Caco-2 (cell line): ENCODE measurements around the gene SMC3. TPM values are rescaled to one million over a fixed set of nuclear protein-coding genes. Genes with fewer than 3 reads are reported as not detected.

Source experiments
- BruUV-seq: library from RNA; stranded (reverse); fragments of 400-500 nt; replicated peaks from 2 replicates; lab custom pipeline; 2021; lab: Mats Ljungman, UMichigan
- CTCF ChIA-PET: fragments of 300-600 bp; sonication (Branson Sonifier 250); formaldehyde crosslinking; loops from one replicate; lab custom pipeline; 2022; ENCODE audit warnings: antibody characterized with exemption; lab: Charles Lee
- POLR2A ChIA-PET: fragments of 300-600 bp; sonication (Branson Sonifier 250); formaldehyde crosslinking; loops from one replicate; lab custom pipeline; 2022; ENCODE audit warnings: antibody characterized with exemption; lab: Charles Lee
- DNase-seq, 2 experiments: peaks; one replicate each; pipeline versions ENCODE4 v3.0.0 to v3.0.0-alpha.2; 2020 to 2022
- H3K27me3 ChIP-seq: replicated peaks from 2 replicates; pipeline ENCODE4 v1.6.0; 2011; ENCODE audit warnings: low read length; ENCODE audit not compliant: control insufficient read depth, insufficient read depth
- H3K36me3 ChIP-seq: 2 replicates; pipeline ENCODE4 v1.5.1; 2011; ENCODE audit warnings: low read length; ENCODE audit not compliant: control insufficient read depth, insufficient read depth
- H3K4me1 ChIP-seq: fragments of 250-450 bp; sonication (Bioruptor Pico); 2 replicates; pipeline ENCODE4 v1.5.1; 2020; ENCODE audit warnings: mild to moderate bottlenecking
- H3K4me3 ChIP-seq: 2 replicates; pipeline ENCODE4 v1.5.1; 2011; ENCODE audit warnings: low read depth, mild to moderate bottlenecking, control low read depth, low read length
- H3K9me3 ChIP-seq: fragments of 250-450 bp; sonication (Bioruptor Pico); 2 replicates; pipeline ENCODE4 v1.5.1; 2020; ENCODE audit warnings: mild to moderate bottlenecking, moderate library complexity
- H3K27ac Mint-ChIP-seq: one replicate; pipeline ENCODE4 v1.8.0; 2022; ENCODE audit warnings: mixed read lengths; ENCODE audit not compliant: unreplicated experiment
- H3K27me3 Mint-ChIP-seq: one replicate; pipeline ENCODE4 v1.8.0; 2022; ENCODE audit warnings: mixed read lengths; ENCODE audit not compliant: insufficient read depth, unreplicated experiment
- H3K36me3 Mint-ChIP-seq: one replicate; pipeline ENCODE4 v1.8.0; 2022; ENCODE audit warnings: mild to moderate bottlenecking, mixed read lengths; ENCODE audit not compliant: insufficient read depth, unreplicated experiment
- H3K4me1 Mint-ChIP-seq: one replicate; pipeline ENCODE4 v1.8.0; 2022; ENCODE audit warnings: low read depth, mixed read lengths; ENCODE audit not compliant: unreplicated experiment
- H3K4me3 Mint-ChIP-seq: one replicate; pipeline ENCODE4 v1.8.0; 2022; ENCODE audit warnings: mild to moderate bottlenecking, moderate library complexity, mixed read lengths; ENCODE audit not compliant: unreplicated experiment
- H3K9me3 Mint-ChIP-seq: one replicate; pipeline ENCODE4 v1.8.0; 2022; ENCODE audit warnings: mixed read lengths; ENCODE audit not compliant: unreplicated experiment
- intact Hi-C: fragments of 100-400 bp; cut with micrococcal nuclease; formaldehyde crosslinking; loops from one replicate; pipeline ENCODE4 v1.10.0; 2022; ENCODE audit not compliant: unreplicated experiment
- total RNA-seq: library from RNA; stranded (reverse); gene quantifications from 2 replicates; pipeline ENCODE4 v1.2.3, GENCODE V29; 2022
- TF ChIP-seq, protein P1 (sequence below), 2 experiments: fragments of 200-600 bp in 1 of 2; IDR thresholded peaks; 1 replicate in 1 of 2; 2 replicates in 1 of 2; pipeline versions ENCODE4 v1.5.1 to v1.8.0; 2011 to 2022; ENCODE audit warnings: antibody characterized with exemption in 1 of 2, control low read depth in 1 of 2, inconsistent platforms in 1 of 2, low read depth in 1 of 2, low read length in 1 of 2, mild to moderate bottlenecking in 1 of 2, moderate library complexity in 1 of 2; ENCODE audit not compliant: insufficient read depth in 1 of 2, severe bottlenecking in 1 of 2, unreplicated experiment in 1 of 2

Gene SMC3
- total RNA-seq, 1 experiment from 2014 or later, result 95.7 TPM

DNA sequence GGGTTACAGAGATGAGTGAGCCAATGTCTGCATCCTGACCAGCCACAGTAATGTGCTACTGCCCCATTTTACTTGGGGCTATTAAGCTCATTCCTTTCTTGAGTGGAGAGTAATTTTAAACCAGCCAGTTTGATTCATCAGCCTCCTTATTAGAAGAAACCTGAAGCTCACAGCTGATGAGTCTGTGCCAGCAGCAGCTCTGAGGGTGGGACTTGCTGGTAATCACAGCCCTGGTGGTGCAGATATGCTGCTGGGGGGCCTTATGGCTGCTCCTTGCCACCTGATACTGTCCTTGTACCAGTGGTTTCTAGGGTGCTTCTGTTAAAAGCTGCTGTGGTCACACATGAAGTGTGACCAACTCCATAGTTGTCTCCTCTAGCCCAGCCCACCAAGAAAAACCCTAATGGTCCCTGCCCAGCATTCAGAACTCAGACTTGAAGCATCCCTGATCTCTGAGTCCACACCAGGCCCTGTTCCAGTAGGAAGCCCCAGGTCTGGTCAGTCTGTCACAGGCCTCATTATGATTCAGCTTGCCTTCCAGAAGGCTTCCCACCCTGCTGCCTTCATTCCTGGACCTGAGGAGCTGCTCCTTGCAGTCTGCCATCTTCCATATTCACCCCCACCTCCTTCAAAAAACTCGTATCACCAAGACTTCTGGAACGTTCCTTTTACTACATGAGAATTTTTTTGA lies 47.7 kb downstream of the SMC3 start:
- BruUV-seq, result no TSS peak
- intact Hi-C loops, result no loop called here
- H3K9me3 ChIP-seq, result no peaks in the 10 kb centered on the region
- TF ChIP-seq, protein P1, sequence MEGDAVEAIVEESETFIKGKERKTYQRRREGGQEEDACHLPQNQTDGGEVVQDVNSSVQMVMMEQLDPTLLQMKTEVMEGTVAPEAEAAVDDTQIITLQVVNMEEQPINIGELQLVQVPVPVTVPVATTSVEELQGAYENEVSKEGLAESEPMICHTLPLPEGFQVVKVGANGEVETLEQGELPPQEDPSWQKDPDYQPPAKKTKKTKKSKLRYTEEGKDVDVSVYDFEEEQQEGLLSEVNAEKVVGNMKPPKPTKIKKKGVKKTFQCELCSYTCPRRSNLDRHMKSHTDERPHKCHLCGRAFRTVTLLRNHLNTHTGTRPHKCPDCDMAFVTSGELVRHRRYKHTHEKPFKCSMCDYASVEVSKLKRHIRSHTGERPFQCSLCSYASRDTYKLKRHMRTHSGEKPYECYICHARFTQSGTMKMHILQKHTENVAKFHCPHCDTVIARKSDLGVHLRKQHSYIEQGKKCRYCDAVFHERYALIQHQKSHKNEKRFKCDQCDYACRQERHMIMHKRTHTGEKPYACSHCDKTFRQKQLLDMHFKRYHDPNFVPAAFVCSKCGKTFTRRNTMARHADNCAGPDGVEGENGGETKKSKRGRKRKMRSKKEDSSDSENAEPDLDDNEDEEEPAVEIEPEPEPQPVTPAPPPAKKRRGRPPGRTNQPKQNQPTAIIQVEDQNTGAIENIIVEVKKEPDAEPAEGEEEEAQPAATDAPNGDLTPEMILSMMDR (IDR thresholded peaks at IDR 0.05; ENCODE audit: insufficient read depth in 1 of 2, low read depth in 1 of 2, low read length in 1 of 2, severe bottlenecking in 1 of 2, unreplicated experiment in 1 of 2), result no peak
- peaks cover 6% of the 10 kb centered on the region; the same call in 1 of the 2 replicates for H3K4me1 ChIP-seq
- Mint-ChIP-seq H3K27me3 (no peaks in the 10 kb centered on the region), H3K27ac (no peak overlapping the region), H3K36me3 (peaks cover 5% of the 10 kb centered on the region), H3K4me3 (no peak overlapping the region), H3K4me1 (peaks cover 6% of the 10 kb centered on the region), H3K9me3 (no peaks in the 10 kb centered on the region)
- no peak overlapping the region for H3K4me3 ChIP-seq
- ChIA-PET CTCF (no interaction called here), POLR2A (no interaction called here)
- H3K27me3 ChIP-seq, result no peaks in the 10 kb centered on the region
- H3K36me3 ChIP-seq, result no peaks in the 10 kb centered on the region
- no peak for DNase-seq

DNA sequence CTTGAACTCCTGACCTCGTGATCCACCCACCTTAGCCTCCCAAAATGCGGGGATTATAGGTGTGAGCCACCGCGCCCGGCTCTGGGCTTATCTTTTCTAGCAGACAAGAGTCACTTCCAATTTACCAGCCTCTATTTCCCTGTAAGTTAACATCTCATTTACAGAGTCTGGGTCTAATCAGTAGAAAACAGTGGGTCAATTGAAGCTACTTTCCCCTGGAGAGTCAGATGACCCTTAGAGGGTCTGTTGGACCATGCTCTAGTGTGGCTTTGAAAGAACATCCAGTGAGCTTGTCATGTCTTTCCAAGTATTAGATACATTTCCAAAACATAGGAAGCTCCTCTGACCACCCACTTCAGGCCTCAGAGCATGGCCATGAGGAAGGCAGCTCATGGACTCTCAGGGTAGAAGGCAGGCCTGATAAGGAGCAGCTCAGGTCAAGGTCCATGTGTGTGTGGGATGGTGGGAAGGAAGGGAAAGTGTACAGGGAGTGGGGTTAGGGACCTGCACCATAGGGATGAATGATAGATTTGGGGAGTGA lies 49.1 kb downstream of the SMC3 start:
- ChIA-PET POLR2A (no interaction called here), CTCF (no interaction called here)
- Histone ChIP-seq H3K9me3 (no peaks in the 10 kb centered on the region; the same call in 1 of the 2 replicates), H3K36me3 (no peaks in the 10 kb centered on the region), H3K27me3 (no peaks in the 10 kb centered on the region), H3K4me1 (peaks cover 6% of the 10 kb centered on the region; the same call in 1 of the 2 replicates), H3K4me3 (no peak overlapping the region)
- BruUV-seq, result no TSS peak
- no peak for DNase-seq
- no peak overlapping the region for H3K4me3 Mint-ChIP-seq
- TF ChIP-seq, protein P1 (IDR thresholded peaks at IDR 0.05; ENCODE audit: insufficient read depth in 1 of 2, low read depth in 1 of 2, low read length in 1 of 2, severe bottlenecking in 1 of 2, unreplicated experiment in 1 of 2), result no peak
- no peaks in the 10 kb centered on the region for H3K4me1 Mint-ChIP-seq
- no peaks in the 10 kb centered on the region for H3K36me3 Mint-ChIP-seq
- no peaks in the 10 kb centered on the region for H3K27me3 Mint-ChIP-seq
- intact Hi-C loops, result no loop called here
- H3K9me3 Mint-ChIP-seq, result no peaks in the 10 kb centered on the region
- no peak overlapping the region for H3K27ac Mint-ChIP-seq

DNA sequence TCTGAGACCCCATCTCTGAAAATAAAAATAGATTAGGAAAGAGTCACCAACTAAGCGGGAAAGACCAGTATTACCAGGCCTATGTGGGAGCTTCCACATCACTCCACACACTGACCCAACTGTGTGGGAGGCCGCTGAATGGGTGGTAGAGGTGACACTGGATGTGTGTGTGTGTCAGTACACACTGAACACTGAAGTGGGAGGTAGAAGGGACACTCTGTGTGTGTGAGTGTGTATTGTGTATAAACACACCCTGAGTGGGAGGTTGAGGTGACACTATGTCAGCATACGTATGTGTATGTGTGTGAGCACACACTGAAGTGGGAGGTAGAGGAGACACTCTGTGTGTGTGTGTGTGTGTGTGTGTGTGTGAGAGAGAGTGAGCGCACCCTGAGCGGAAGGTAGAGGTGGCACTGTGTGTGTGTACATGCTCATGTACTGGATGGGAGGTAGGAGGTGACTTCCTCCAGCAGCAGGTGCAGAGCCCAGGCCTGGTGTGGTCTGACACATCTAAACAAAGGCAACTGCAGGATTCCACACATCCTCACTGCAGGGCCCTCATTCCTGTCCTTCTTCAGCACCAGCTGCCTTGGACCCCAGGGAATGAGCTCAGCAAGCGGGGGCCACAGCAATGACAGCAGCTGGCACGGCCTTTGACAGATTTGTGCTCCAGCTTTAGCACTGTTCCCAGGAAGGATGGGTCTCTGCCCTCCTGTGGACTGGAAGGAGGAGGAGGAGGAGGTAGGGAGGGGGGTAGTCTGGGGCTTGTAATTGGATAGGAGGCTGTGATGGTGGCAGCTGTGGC lies 50.1 kb downstream of the SMC3 start:
- Mint-ChIP-seq H3K27ac (no peak overlapping the region), H3K4me1 (no peaks in the 10 kb centered on the region), H3K27me3 (no peaks in the 10 kb centered on the region), H3K4me3 (no peak overlapping the region), H3K36me3 (no peaks in the 10 kb centered on the region), H3K9me3 (no peaks in the 10 kb centered on the region)
- CTCF ChIA-PET, result interaction anchor here (0.6 kb wide), 1 partner anchor 343 kb away, joined by 3 read pairs; no protein-coding TSS in a partner anchor
- H3K36me3 ChIP-seq, result no peaks in the 10 kb centered on the region
- POLR2A ChIA-PET, result no interaction called here
- intact Hi-C loops, result no loop called here
- no peaks in the 10 kb centered on the region for H3K27me3 ChIP-seq
- DNase-seq, result no peak
- H3K9me3 ChIP-seq, result no peaks in the 10 kb centered on the region; the same call in 1 of the 2 replicates
- TF ChIP-seq, protein P1 (IDR thresholded peaks at IDR 0.05; ENCODE audit: insufficient read depth in 1 of 2, low read depth in 1 of 2, low read length in 1 of 2, severe bottlenecking in 1 of 2, unreplicated experiment in 1 of 2), result no peak
- BruUV-seq, result no TSS peak
- peaks cover 6% of the 10 kb centered on the region; the same call in 1 of the 2 replicates for H3K4me1 ChIP-seq
- H3K4me3 ChIP-seq, result no peak overlapping the region
